GM19035 (cell line): ENCODE measurements around the gene PLA2G2C.
"Not testable (repeated sequence)": the region's sequence is repeated elsewhere in the genome, so short reads cannot be mapped to it uniquely, and the experiment has no call there.

Source experiments
- ATAC-seq: cut with Tn5 transposase; IDR thresholded peaks from one replicate; pipeline ENCODE4 v1.9.1; 2021; ENCODE audit not compliant: unreplicated experiment

The PLA2G2C gene

GRCh38 chr1:20185834-20186782, at the start of gene PLA2G2C, which contains the start of gene UBXN10:
Gene PLA2G2C, minus strand, starts transcription at chr1:20186518. Its CDS starts 9,155 bp downstream, at chr1:20177363.
Gene UBXN10, plus strand, starts transcription at chr1:20186096. Its CDS starts 4,466 bp downstream, at chr1:20190562.
- no peak for ATAC-seq

- ATAC-seq: no peak
Observed at GRCh38 chr1:20234788-20235535, 48.6 kb upstream of the PLA2G2C start.

- ATAC-seq: no peak
Observed at GRCh38 chr1:20233866-20234265, 47.5 kb upstream of the PLA2G2C start.

- ATAC-seq: no peak
Observed at GRCh38 chr1:20233394-20233793, 47.1 kb upstream of the PLA2G2C start.

- ATAC-seq: not testable (repeated sequence)
Observed at GRCh38 chr1:20232564-20232963, 46.2 kb upstream of the PLA2G2C start.

GRCh38 chr1:20229171-20229570, 42.9 kb upstream of the PLA2G2C start:
- ATAC-seq: no peak

GRCh38 chr1:20228314-20228825, 42.1 kb upstream of the PLA2G2C start:
- ATAC-seq: no peak

- no peak for ATAC-seq
Observed at GRCh38 chr1:20227704-20228103, 41.4 kb upstream of the PLA2G2C start.

GRCh38 chr1:20224546-20224945, 38.2 kb upstream of the PLA2G2C start:
- no peak for ATAC-seq

GRCh38 chr1:20223551-20224419, 37.5 kb upstream of the PLA2G2C start:
- ATAC-seq: no peak

- no peak for ATAC-seq
Observed at GRCh38 chr1:20223106-20223505, 36.8 kb upstream of the PLA2G2C start.

GRCh38 chr1:20220036-20220435, 33.7 kb upstream of the PLA2G2C start:
- ATAC-seq: no peak

GRCh38 chr1:20219053-20219452, 32.7 kb upstream of the PLA2G2C start:
- ATAC-seq: not testable (repeated sequence)

GRCh38 chr1:20216574-20216973, 30.3 kb upstream of the PLA2G2C start:
- ATAC-seq: no peak

GRCh38 chr1:20215716-20216115, 29.4 kb upstream of the PLA2G2C start:
- no peak for ATAC-seq

GRCh38 chr1:20212685-20213331, 26.5 kb upstream of the PLA2G2C start:
- no peak for ATAC-seq

GRCh38 chr1:20212085-20212684, 25.9 kb upstream of the PLA2G2C start:
- no peak for ATAC-seq

GRCh38 chr1:20211511-20211931, 25.2 kb upstream of the PLA2G2C start:
- ATAC-seq: no peak

GRCh38 chr1:20210736-20211460, 24.6 kb upstream of the PLA2G2C start:
- ATAC-seq: no peak
